SU-DHL-6 (cell line): ENCODE measurements around the gene PBX2.
A peak's percentile ranks its signal among the peaks of the same experiment; 100 is the strongest.

ENCODE experiments used
- H2AFZ ChIP-seq: fragments of 200-600 bp; sonication (generic); 2 replicates; pipeline ENCODE4 v1.6.1; 2014; ENCODE audit warnings: low read depth, mild to moderate bottlenecking, moderate library complexity, mixed read lengths, antibody characterized with exemption, low read length; ENCODE audit not compliant: severe bottlenecking
- H3F3A ChIP-seq: fragments of 200-600 bp; shearing (Covaris generic); 2 replicates; pipeline ENCODE4 v1.6.0; 2016; ENCODE audit warnings: antibody characterized with exemption, mild to moderate bottlenecking; ENCODE audit not compliant: insufficient read depth
- H3K27ac ChIP-seq: fragments of 200-600 bp; sonication (generic); 2 replicates; pipeline ENCODE4 v1.5.1; 2016; ENCODE audit warnings: low read depth, mild to moderate bottlenecking, low read length, moderate library complexity, mixed read lengths
- H3K27me3 ChIP-seq: fragments of 200-600 bp; sonication (generic), shearing (Covaris generic); 2 replicates; pipeline ENCODE4 v1.6.0; 2014; ENCODE audit warnings: mild to moderate bottlenecking, low read length
- H3K36me3 ChIP-seq: fragments of 200-600 bp; sonication (generic); 2 replicates; pipeline ENCODE4 v1.6.1; 2014; ENCODE audit warnings: mild to moderate bottlenecking, low read length, mixed read lengths
- H3K4me2 ChIP-seq: fragments of 300-600, 200-600 bp; shearing (Covaris generic), sonication (generic); 2 replicates; pipeline ENCODE4 v1.6.0; 2014; ENCODE audit warnings: low read length, low read depth, mild to moderate bottlenecking; ENCODE audit not compliant: poor library complexity, severe bottlenecking
- H3K4me3 ChIP-seq: fragments of 200-600 bp; sonication (generic); 2 replicates; pipeline ENCODE4 v1.5.1; 2014; ENCODE audit warnings: antibody characterized with exemption, low read length, mild to moderate bottlenecking, mixed read lengths; ENCODE audit not compliant: insufficient read depth, poor library complexity, severe bottlenecking
- H3K79me2 ChIP-seq: fragments of 200-600 bp; sonication (generic); 2 replicates; pipeline ENCODE4 v1.6.1; 2014; ENCODE audit warnings: mild to moderate bottlenecking, low read length, moderate library complexity; ENCODE audit not compliant: insufficient read depth
- H3K9ac ChIP-seq: fragments of 200-600 bp; sonication (generic); 2 replicates; pipeline ENCODE4 v1.7.0; 2014; ENCODE audit warnings: mild to moderate bottlenecking, low read length
- H3K9me2 ChIP-seq: fragments of 200-600 bp; sonication (generic); replicated peaks from 2 replicates; pipeline ENCODE4 v1.6.1; 2014; ENCODE audit warnings: low read length; ENCODE audit not compliant: insufficient read depth
- H3K9me3 ChIP-seq: fragments of 200-600 bp; sonication (generic); 2 replicates; pipeline ENCODE4 v1.6.1; 2014; ENCODE audit warnings: low read length, mixed read lengths; ENCODE audit not compliant: insufficient read depth
- H4K20me1 ChIP-seq: fragments of 200-600 bp; sonication (generic); 2 replicates; pipeline ENCODE4 v1.6.1; 2014; ENCODE audit warnings: low read depth, mild to moderate bottlenecking, antibody characterized with exemption, low read length, moderate library complexity, mixed read lengths
- CTCF ChIP-seq: fragments of 200-600 bp; sonication (generic); IDR thresholded peaks from one replicate; pipeline ENCODE4 v1.5.1; 2017; ENCODE audit warnings: antibody characterized with exemption, mild to moderate bottlenecking, low read length, moderate library complexity; ENCODE audit not compliant: insufficient read depth, poor library complexity, severe bottlenecking
- EZH2phosphoT487 ChIP-seq: fragments of 200-600 bp; sonication (generic), shearing (Covaris generic); conservative IDR thresholded peaks from 2 replicates; pipeline ENCODE4 v1.6.1; 2018; ENCODE audit warnings: mild to moderate bottlenecking, antibody characterized with exemption, low read length, moderate library complexity, mixed read lengths

PBX2 gene

DNA sequence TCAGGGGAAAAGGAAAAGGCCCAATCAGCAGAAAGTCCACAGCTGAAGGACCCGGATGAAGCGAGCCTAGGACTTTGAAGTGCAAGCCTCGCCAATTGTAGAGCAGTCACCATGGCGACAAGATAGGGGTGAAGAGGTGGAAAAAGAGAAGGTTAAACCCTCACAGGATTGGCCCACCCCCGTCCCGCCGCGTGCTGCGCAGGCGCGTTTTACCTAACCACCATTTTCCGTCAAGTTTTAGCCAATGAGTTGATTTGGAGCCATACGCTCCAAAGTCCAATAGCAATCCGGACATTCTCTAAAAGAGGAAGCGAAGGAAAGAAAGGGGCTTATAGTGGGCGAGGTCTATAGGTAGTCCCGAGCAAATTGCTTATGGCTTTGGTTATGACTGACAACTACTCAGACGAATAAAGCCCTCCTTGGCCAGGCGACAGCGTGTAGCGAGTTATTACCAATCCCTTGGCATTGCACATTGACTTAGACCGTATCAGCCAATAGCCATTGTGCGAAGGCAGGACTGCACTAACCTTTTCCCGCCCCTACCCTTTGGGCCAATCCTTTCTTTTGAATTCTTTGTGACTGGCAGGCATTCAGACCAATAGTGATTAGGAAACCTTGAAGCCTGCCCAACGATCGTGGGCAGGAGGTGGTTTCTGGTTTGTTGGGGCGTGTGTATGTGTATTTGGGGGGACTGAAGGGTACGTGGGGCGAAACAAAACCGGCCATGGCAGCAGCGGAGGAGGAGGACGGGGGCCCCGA is 12.0 kb downstream of the PBX2 start, which contains the start of gene RNF5:
RNF5 (plus strand) TSS at position 618 of the 759 bp plus-strand sequence; CDS start at position 725, 107 bp downstream.
- H3K9ac ChIP-seq = peak within 1 kb of the TSS; percentile 88
- H4K20me1 ChIP-seq = no peaks in the 10 kb centered on the region
- peak within 1 kb of the TSS; percentile 81 for H3K27ac ChIP-seq
- peak within 1 kb of the TSS; percentile 93 for H3K4me2 ChIP-seq
- H3F3A ChIP-seq = peaks cover 16% of the 10 kb centered on the region
- H3K79me2 ChIP-seq = peaks cover 31% of the 10 kb centered on the region
- peak within 1 kb of the TSS; percentile 59 for H2AFZ ChIP-seq
- H3K27me3 ChIP-seq = no peaks in the 10 kb centered on the region
- peak within 1 kb of the TSS; percentile 86 for H3K4me3 ChIP-seq
- H3K9me2 ChIP-seq = no peaks in the 10 kb centered on the region
- TF ChIP-seq CTCF (no peak), EZH2phosphoT487 (no peak)
- no peaks in the 10 kb centered on the region for H3K9me3 ChIP-seq
- H3K36me3 ChIP-seq = no peaks in the 10 kb centered on the region

GRCh38 chr6:32177183-32177787 is 12.7 kb downstream of the PBX2 start:
- Histone ChIP-seq H2AFZ (peak overlapping the region; percentile 59), H3K36me3 (no peaks in the 10 kb centered on the region), H3K4me2 (peak overlapping the region; percentile 73), H4K20me1 (no peaks in the 10 kb centered on the region), H3K79me2 (peaks cover 31% of the 10 kb centered on the region), H3K9ac (peak overlapping the region; percentile 88), H3F3A (peaks cover 16% of the 10 kb centered on the region), H3K4me3 (peak overlapping the region; percentile 86), H3K9me2 (no peaks in the 10 kb centered on the region), H3K27me3 (no peaks in the 10 kb centered on the region), H3K9me3 (no peaks in the 10 kb centered on the region), H3K27ac (peak overlapping the region; percentile 81)
- TF ChIP-seq CTCF (no peak), EZH2phosphoT487 (no peak)

DNA sequence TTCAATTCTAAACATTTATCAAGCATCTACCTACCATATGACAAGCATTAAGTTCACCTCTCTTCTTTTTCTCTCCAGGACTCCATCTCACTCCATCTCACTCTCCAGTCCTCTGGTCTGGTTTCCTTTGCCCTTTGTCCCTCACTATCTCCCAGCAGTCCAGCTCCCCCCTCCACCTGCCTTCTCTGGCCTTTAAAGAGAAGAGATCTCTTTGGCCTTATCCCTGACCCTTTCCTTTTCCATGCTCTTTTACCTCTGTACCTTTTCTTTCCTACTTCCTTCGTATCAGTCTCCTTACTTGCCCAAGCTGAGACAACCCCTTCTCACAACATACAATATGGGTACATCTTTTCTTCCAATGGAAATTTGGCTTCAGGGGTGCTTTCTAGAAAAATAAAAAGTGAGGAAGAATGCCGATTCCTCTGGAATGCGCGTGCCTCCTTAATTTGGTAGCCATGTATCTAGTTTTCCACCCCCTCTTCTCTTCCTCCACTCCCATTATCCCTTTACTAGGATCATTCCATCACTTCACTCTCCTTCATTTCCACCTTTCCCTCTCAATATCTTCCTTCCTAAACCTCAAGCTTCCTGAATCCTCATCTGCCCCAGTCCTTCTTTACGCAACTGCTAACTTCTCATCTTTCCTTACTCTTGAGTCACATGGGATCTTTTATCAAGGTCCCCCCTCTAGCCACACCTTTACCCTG is 13.4 kb downstream of the PBX2 start:
- H3K9me3 ChIP-seq = no peaks in the 10 kb centered on the region
- no peaks in the 10 kb centered on the region for H3K36me3 ChIP-seq
- peak overlapping the region; percentile 73 for H3K4me2 ChIP-seq
- H3K9ac ChIP-seq = peak overlapping the region; percentile 88
- peaks cover 16% of the 10 kb centered on the region for H3F3A ChIP-seq
- H3K27me3 ChIP-seq = no peaks in the 10 kb centered on the region
- H3K4me3 ChIP-seq = peak overlapping the region; percentile 86
- peak overlapping the region; percentile 81 for H3K27ac ChIP-seq
- peak overlapping the region; percentile 59 for H2AFZ ChIP-seq
- H3K79me2 ChIP-seq = peaks cover 31% of the 10 kb centered on the region
- TF ChIP-seq EZH2phosphoT487 (no peak), CTCF (no peak)
- no peaks in the 10 kb centered on the region for H3K9me2 ChIP-seq
- no peaks in the 10 kb centered on the region for H4K20me1 ChIP-seq
